ENCODE measurements around the gene BTN1A1.
"Not testable (repeated sequence)": the region's sequence is repeated elsewhere in the genome, so short reads cannot be mapped to it uniquely, and the experiment has no call there.

BTN1A1 gene

GRCh38 chr6:26536571-26537159, 36.6 kb downstream of the BTN1A1 start:
- DNase-seq: peak in 22 of 56 donors; percentile 3 to 51 (median 17)

- DNase-seq: peak; percentile 40 to 94 (median 80)
Measured at GRCh38 chr6:26537160-26537845, 37.2 kb downstream of the BTN1A1 start.

GRCh38 chr6:26537846-26538571, 37.9 kb downstream of the BTN1A1 start, which contains the start of gene HMGN4:
Gene HMGN4 (plus strand): TSS chr6:26538366. CDS start chr6:26545207, 6,841 bp downstream.
- DNase-seq: peak; percentile 30 to 94 (median 76)

- peak in 4 of 56 donors; percentile 39 to 53 (median 46) for DNase-seq
Measured at GRCh38 chr6:26538572-26538902, 38.4 kb downstream of the BTN1A1 start.

GRCh38 chr6:26539071-26539615, 39.0 kb downstream of the BTN1A1 start:
- no peak for DNase-seq

GRCh38 chr6:26541579-26541978, 41.5 kb downstream of the BTN1A1 start:
- no peak for DNase-seq

GRCh38 chr6:26543953-26544352, 43.9 kb downstream of the BTN1A1 start:
- DNase-seq: no peak

- no peak for DNase-seq
Measured at GRCh38 chr6:26544473-26544872, 44.4 kb downstream of the BTN1A1 start.

- DNase-seq: no peak
Measured at GRCh38 chr6:26545627-26546026, 45.5 kb downstream of the BTN1A1 start.

- not testable (repeated sequence) for DNase-seq
Measured at GRCh38 chr6:26547363-26547762, 47.3 kb downstream of the BTN1A1 start.

GRCh38 chr6:26550250-26550993, 50.3 kb downstream of the BTN1A1 start:
- DNase-seq: peak in 11 of 56 donors; percentile 1 to 28 (median 9)

- no peak for DNase-seq
Measured at GRCh38 chr6:26552205-26552604, 52.1 kb downstream of the BTN1A1 start.

- DNase-seq: no peak
Measured at GRCh38 chr6:26552640-26553188, 52.6 kb downstream of the BTN1A1 start.

GRCh38 chr6:26553264-26553634, 53.1 kb downstream of the BTN1A1 start:
- peak in 51 of 56 donors; percentile 8 to 85 (median 60) for DNase-seq

GRCh38 chr6:26553635-26554446, 53.7 kb downstream of the BTN1A1 start:
- DNase-seq: peak in 41 of 56 donors; percentile 12 to 79 (median 43)

GRCh38 chr6:26554447-26554696, 54.3 kb downstream of the BTN1A1 start:
- DNase-seq: peak in 1 of 56 donors; percentile 35

GRCh38 chr6:26554697-26555504, 54.8 kb downstream of the BTN1A1 start:
- DNase-seq: peak in 23 of 56 donors; percentile 5 to 66 (median 16)

GRCh38 chr6:26555505-26556262, 55.6 kb downstream of the BTN1A1 start:
- peak in 2 of 56 donors; percentile 3 to 7 for DNase-seq
